NB4 (cell line): ENCODE data around the gene IQCC.

Experiments
- CTCF ChIP-seq: IDR thresholded peaks from one replicate; pipeline ENCODE4 v1.5.1; 2012; ENCODE audit warnings: low read depth, low read length
- MAX ChIP-seq: IDR thresholded peaks from 2 replicates; pipeline ENCODE4 v1.6.1; 2011; ENCODE audit warnings: low read depth, low read length
- MYC ChIP-seq: IDR thresholded peaks from 2 replicates; pipeline ENCODE4 v1.6.1; 2011; ENCODE audit warnings: low read depth, low read length
- POLR2A ChIP-seq: IDR thresholded peaks from 2 replicates; pipeline ENCODE4 v1.6.1; 2011; ENCODE audit warnings: mild to moderate bottlenecking; ENCODE audit not compliant: insufficient read length; ENCODE audit errors: extremely low read depth

GRCh38 chr1:32192220-32192948 lies 13.1 kb upstream of the IQCC start:
- TF ChIP-seq CTCF (no peak), POLR2A (no peak), MAX (no peak), MYC (no peak)
